ENCODE measurements around the gene LZTS2.
A peak's percentile ranks its signal among the peaks of the same experiment; 100 is the strongest.

LZTS2 gene

DNA sequence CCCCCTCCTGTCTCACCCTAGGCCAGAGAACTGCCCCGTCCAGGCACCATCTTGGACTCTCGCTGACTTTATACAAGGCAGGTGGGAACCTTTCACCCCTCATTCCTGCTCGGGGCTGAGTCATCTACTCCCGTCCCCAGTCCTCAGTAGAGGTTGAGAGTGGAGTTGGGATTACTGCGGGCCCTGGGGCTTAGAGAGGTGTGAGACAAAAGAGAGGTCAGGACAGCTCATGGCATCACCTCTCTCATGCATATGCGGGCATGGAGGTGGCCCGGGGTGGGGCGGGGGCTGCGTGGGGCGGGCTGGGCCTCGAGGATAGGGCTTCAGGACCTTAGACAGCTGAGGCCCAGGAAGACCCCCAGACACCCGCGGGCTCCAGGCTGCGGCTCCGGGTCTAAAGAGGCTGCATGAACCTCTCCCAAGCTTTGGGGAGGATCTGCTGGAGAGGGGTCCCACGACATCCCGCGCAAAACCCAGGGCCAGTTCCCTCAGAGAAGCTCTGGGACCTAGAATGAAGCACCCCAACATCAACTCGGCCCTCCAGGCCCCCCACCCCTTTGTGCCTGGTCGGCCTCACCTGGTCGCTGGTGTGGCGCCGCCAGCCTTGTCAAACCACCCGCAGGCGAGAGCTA, 31.0 kb downstream of the LZTS2 start:
- TF ChIP-seq, protein P1, sequence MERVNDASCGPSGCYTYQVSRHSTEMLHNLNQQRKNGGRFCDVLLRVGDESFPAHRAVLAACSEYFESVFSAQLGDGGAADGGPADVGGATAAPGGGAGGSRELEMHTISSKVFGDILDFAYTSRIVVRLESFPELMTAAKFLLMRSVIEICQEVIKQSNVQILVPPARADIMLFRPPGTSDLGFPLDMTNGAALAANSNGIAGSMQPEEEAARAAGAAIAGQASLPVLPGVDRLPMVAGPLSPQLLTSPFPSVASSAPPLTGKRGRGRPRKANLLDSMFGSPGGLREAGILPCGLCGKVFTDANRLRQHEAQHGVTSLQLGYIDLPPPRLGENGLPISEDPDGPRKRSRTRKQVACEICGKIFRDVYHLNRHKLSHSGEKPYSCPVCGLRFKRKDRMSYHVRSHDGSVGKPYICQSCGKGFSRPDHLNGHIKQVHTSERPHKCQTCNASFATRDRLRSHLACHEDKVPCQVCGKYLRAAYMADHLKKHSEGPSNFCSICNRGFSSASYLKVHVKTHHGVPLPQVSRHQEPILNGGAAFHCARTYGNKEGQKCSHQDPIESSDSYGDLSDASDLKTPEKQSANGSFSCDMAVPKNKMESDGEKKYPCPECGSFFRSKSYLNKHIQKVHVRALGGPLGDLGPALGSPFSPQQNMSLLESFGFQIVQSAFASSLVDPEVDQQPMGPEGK (CRISPR knock-in tag; IDR thresholded peaks at IDR 0.05; ENCODE audit: borderline replicate concordance): no peak
- TF ChIP-seq PPARA (CRISPR knock-in tag; IDR thresholded peaks at IDR 0.05; ENCODE audit: borderline replicate concordance) (no peak), TCF4 (CRISPR knock-in tag; IDR thresholded peaks at IDR 0.05; ENCODE audit: borderline replicate concordance) (no peak)
- ATAC-seq: no peak

DNA sequence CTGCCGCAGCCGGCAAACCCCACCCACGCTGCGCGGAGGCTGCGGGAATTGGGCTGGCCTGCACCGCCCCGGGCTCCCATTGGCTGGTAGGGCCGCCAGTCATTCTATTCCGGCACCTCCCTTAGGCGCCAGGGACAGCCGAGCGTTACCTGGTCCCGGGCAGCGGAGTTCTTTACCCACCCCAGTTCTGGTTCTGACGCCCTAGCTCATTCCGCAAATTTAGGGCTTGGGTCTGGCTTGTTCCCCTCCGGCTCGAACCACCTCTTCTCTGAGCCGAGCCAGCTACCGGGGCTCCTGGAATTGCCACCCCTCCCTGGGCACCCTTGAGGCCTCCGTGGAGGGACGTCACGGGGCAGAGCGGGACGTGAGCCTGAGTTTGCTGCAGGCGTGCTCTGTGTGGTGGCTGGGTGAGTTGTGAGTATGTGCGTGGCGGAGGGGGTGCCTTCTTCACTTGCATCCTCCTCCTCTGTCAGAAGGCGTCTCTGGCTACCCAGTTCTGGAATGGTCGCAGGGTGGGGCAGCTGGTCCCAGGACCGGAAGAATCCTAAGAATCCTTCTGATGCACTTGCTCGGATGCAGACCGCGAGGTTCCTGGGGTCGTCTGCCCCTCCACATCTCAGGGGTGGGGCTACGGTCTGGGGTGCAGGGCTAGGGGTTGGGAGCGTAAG, 31.7 kb downstream of the LZTS2 start, which contains the start of the genes PDZD7 and SFXN3:
Gene PDZD7 (minus strand): TSS at position 2 of the 668 bp plus-strand sequence. CDS start 910 bp downstream, outside the sequence.
Gene SFXN3 (plus strand): TSS at position 107 of the 668 bp plus-strand sequence. CDS start 3,461 bp downstream, outside the sequence.
- TF ChIP-seq, protein P2, sequence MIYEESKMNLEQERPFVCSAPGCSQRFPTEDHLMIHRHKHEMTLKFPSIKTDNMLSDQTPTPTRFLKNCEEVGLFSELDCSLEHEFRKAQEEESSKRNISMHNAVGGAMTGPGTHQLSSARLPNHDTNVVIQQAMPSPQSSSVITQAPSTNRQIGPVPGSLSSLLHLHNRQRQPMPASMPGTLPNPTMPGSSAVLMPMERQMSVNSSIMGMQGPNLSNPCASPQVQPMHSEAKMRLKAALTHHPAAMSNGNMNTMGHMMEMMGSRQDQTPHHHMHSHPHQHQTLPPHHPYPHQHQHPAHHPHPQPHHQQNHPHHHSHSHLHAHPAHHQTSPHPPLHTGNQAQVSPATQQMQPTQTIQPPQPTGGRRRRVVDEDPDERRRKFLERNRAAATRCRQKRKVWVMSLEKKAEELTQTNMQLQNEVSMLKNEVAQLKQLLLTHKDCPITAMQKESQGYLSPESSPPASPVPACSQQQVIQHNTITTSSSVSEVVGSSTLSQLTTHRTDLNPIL (CRISPR knock-in tag; IDR thresholded peaks at IDR 0.05; ENCODE audit: low read depth): no peak
- TF ChIP-seq SNAI2 (CRISPR knock-in tag; IDR thresholded peaks at IDR 0.05) (no peak), ZFP3 (CRISPR knock-in tag; IDR thresholded peaks at IDR 0.05) (no peak), OSR1 (CRISPR knock-in tag; IDR thresholded peaks at IDR 0.05) (no peak), ZNF8 (CRISPR knock-in tag; IDR thresholded peaks at IDR 0.05) (no peak), ARNTL (CRISPR knock-in tag; IDR thresholded peaks at IDR 0.05; ENCODE audit: borderline replicate concordance, low read depth) (no peak), PPARA (CRISPR knock-in tag; IDR thresholded peaks at IDR 0.05; ENCODE audit: borderline replicate concordance) (no peak), TOX (CRISPR knock-in tag; IDR thresholded peaks at IDR 0.05; ENCODE audit: borderline replicate concordance) (no peak), ZNF70 (CRISPR knock-in tag; IDR thresholded peaks at IDR 0.05) (no peak), BACH2 (CRISPR knock-in tag; IDR thresholded peaks at IDR 0.05; ENCODE audit: borderline replicate concordance) (no peak), ZC3H10 (CRISPR knock-in tag; IDR thresholded peaks at IDR 0.05) (no peak), RARB (CRISPR knock-in tag; IDR thresholded peaks at IDR 0.05) (no peak), CSDC2 (CRISPR knock-in tag; IDR thresholded peaks at IDR 0.05) (no peak), ZFP30 (CRISPR knock-in tag; IDR thresholded peaks at IDR 0.05) (no peak), ZNF565 (CRISPR knock-in tag; conservative IDR thresholded peaks at IDR 0.05; ENCODE audit: low read depth) (no peak)
- TF ChIP-seq, protein P3, sequence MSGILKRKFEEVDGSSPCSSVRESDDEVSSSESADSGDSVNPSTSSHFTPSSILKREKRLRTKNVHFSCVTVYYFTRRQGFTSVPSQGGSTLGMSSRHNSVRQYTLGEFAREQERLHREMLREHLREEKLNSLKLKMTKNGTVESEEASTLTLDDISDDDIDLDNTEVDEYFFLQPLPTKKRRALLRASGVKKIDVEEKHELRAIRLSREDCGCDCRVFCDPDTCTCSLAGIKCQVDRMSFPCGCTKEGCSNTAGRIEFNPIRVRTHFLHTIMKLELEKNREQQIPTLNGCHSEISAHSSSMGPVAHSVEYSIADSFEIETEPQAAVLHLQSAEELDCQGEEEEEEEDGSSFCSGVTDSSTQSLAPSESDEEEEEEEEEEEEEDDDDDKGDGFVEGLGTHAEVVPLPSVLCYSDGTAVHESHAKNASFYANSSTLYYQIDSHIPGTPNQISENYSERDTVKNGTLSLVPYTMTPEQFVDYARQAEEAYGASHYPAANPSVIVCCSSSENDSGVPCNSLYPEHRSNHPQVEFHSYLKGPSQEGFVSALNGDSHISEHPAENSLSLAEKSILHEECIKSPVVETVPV (CRISPR knock-in tag; IDR thresholded peaks at IDR 0.05): no peak
- TF ChIP-seq, protein P4, sequence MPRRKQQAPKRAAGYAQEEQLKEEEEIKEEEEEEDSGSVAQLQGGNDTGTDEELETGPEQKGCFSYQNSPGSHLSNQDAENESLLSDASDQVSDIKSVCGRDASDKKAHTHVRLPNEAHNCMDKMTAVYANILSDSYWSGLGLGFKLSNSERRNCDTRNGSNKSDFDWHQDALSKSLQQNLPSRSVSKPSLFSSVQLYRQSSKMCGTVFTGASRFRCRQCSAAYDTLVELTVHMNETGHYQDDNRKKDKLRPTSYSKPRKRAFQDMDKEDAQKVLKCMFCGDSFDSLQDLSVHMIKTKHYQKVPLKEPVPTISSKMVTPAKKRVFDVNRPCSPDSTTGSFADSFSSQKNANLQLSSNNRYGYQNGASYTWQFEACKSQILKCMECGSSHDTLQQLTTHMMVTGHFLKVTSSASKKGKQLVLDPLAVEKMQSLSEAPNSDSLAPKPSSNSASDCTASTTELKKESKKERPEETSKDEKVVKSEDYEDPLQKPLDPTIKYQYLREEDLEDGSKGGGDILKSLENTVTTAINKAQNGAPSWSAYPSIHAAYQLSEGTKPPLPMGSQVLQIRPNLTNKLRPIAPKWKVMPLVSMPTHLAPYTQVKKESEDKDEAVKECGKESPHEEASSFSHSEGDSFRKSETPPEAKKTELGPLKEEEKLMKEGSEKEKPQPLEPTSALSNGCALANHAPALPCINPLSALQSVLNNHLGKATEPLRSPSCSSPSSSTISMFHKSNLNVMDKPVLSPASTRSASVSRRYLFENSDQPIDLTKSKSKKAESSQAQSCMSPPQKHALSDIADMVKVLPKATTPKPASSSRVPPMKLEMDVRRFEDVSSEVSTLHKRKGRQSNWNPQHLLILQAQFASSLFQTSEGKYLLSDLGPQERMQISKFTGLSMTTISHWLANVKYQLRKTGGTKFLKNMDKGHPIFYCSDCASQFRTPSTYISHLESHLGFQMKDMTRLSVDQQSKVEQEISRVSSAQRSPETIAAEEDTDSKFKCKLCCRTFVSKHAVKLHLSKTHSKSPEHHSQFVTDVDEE (CRISPR knock-in tag; IDR thresholded peaks at IDR 0.05): no peak
- TF ChIP-seq, protein P5, sequence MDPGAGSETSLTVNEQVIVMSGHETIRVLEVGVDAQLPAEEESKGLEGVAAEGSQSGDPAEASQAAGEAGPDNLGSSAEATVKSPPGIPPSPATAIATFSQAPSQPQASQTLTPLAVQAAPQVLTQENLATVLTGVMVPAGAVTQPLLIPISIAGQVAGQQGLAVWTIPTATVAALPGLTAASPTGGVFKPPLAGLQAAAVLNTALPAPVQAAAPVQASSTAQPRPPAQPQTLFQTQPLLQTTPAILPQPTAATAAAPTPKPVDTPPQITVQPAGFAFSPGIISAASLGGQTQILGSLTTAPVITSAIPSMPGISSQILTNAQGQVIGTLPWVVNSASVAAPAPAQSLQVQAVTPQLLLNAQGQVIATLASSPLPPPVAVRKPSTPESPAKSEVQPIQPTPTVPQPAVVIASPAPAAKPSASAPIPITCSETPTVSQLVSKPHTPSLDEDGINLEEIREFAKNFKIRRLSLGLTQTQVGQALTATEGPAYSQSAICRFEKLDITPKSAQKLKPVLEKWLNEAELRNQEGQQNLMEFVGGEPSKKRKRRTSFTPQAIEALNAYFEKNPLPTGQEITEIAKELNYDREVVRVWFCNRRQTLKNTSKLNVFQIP (CRISPR knock-in tag; IDR thresholded peaks at IDR 0.05; ENCODE audit: borderline replicate concordance, low read depth): no peak
- ATAC-seq: peak; percentile 85

All from SK-N-SH treated with all-trans-retinoic acid at 6 μM for 48 hours (cell line).